K562 (cell line): ENCODE results near the gene RNPEPL1. TPM values are rescaled to one million over a fixed set of nuclear protein-coding genes. Genes with fewer than 3 reads are reported as not detected.

Experiments used
- LARP7 ChIP-seq: fragments of 450-650 bp; IDR thresholded peaks from 2 replicates; pipeline ENCODE4 v1.6.1; 2016
- SRSF1 ChIP-seq: fragments of 200-400 bp; formaldehyde crosslinking; IDR thresholded peaks from 2 replicates; pipeline ENCODE4 v1.6.1; 2017; ENCODE audit warnings: mild to moderate bottlenecking, low read depth, low read length, moderate library complexity
- TAL1 ChIP-seq: fragments of 450-650 bp; IDR thresholded peaks from 2 replicates; pipeline ENCODE4 v1.6.1; 2016; ENCODE audit warnings: mild to moderate bottlenecking
- ZFX ChIP-seq: sonication (generic); formaldehyde crosslinking; IDR thresholded peaks from 2 replicates; pipeline ENCODE4 v1.8.0; 2022; ENCODE audit warnings: mild to moderate bottlenecking, missing genetic modification reagents, moderate library complexity
- polyA plus RNA-seq, 8 experiments: library from polyadenylated mRNA; depleted of rRNA in 4 of 8; stranded (reverse) in 5 of 8; unstranded in 3 of 8; fragments of >200 nt; fragmentation: Nextera tagmentation in 2 of 8; fragmentation: Illumina TruSeq in 1 of 8; extraction: Ambion mirVana in 2 of 8; extraction: Trizol in 1 of 8; gene quantifications; 2 replicates each; pipeline versions ENCODE4 v1.2.1 to v1.2.3, GENCODE V29; 2011 to 2014; ENCODE audit warnings: inconsistent platforms in 1 of 8, missing spikeins in 1 of 8
- total RNA-seq, 7 experiments: library from RNA; depleted of rRNA in 6 of 7; stranded (reverse); fragments of >200 nt in 6 of 7; fragmentation: Illumina TruSeq in 2 of 7; extraction: Trizol in 2 of 7; gene quantifications; 2 replicates each; pipeline versions ENCODE4 v1.2.1 to v1.2.3, GENCODE V29; 2011 to 2021; ENCODE audit warnings: low replicate concordance in 1 of 7
- TF ChIP-seq, protein P1 (sequence below): fragments of 250-450 bp; sonication (Bioruptor Pico); IDR thresholded peaks from 2 replicates; pipeline ENCODE4 v1.4.0; 2020
- TF ChIP-seq, protein P2 (sequence below): fragments of 250-450 bp; sonication (Bioruptor Pico); IDR thresholded peaks from 2 replicates; pipeline ENCODE4 v1.8.0; 2022; ENCODE audit warnings: moderate library complexity, mild to moderate bottlenecking, inconsistent platforms

Gene RNPEPL1
- total and polyA plus RNA-seq, 9 of the 15 experiments (the other 6 are each of a cell fraction or from before 2014, with no cell fraction given) = 0.07 to 38.7 (median 5.6) TPM

DNA sequence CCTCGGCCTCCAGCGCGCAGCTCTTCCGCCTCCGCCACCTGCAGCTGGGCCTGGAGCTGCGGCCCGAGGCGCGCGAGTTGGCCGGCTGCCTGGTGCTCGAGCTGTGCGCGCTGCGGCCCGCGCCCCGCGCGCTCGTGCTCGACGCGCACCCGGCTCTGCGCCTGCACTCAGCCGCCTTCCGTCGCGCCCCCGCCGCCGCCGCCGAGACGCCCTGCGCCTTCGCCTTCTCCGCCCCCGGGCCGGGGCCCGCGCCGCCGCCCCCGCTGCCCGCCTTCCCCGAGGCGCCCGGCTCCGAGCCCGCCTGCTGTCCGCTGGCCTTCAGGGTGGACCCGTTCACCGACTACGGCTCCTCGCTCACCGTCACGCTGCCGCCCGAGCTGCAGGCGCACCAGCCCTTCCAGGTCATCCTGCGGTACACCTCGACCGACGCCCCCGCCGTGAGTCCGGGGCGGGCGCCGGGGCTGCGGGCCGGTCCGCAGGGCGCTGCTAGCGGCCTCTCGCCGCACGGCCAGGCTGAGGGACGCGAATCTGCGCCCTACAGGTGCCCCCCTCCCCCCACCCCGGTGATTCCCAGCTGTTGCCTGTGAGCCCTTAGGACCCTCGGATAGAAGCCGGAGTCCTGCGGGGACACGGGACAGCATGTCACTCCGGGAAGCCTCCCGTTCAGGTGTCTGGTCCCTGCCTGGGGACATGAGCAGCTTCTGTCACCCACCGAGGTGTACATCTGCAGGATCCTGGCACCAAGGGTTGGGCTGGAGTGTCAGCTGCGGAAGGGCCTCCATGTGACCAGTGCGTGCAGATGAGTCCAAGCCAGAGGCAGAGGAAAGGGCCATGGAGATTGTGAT, 616 bp downstream of the RNPEPL1 start (continued):
- TF ChIP-seq, protein P1, sequence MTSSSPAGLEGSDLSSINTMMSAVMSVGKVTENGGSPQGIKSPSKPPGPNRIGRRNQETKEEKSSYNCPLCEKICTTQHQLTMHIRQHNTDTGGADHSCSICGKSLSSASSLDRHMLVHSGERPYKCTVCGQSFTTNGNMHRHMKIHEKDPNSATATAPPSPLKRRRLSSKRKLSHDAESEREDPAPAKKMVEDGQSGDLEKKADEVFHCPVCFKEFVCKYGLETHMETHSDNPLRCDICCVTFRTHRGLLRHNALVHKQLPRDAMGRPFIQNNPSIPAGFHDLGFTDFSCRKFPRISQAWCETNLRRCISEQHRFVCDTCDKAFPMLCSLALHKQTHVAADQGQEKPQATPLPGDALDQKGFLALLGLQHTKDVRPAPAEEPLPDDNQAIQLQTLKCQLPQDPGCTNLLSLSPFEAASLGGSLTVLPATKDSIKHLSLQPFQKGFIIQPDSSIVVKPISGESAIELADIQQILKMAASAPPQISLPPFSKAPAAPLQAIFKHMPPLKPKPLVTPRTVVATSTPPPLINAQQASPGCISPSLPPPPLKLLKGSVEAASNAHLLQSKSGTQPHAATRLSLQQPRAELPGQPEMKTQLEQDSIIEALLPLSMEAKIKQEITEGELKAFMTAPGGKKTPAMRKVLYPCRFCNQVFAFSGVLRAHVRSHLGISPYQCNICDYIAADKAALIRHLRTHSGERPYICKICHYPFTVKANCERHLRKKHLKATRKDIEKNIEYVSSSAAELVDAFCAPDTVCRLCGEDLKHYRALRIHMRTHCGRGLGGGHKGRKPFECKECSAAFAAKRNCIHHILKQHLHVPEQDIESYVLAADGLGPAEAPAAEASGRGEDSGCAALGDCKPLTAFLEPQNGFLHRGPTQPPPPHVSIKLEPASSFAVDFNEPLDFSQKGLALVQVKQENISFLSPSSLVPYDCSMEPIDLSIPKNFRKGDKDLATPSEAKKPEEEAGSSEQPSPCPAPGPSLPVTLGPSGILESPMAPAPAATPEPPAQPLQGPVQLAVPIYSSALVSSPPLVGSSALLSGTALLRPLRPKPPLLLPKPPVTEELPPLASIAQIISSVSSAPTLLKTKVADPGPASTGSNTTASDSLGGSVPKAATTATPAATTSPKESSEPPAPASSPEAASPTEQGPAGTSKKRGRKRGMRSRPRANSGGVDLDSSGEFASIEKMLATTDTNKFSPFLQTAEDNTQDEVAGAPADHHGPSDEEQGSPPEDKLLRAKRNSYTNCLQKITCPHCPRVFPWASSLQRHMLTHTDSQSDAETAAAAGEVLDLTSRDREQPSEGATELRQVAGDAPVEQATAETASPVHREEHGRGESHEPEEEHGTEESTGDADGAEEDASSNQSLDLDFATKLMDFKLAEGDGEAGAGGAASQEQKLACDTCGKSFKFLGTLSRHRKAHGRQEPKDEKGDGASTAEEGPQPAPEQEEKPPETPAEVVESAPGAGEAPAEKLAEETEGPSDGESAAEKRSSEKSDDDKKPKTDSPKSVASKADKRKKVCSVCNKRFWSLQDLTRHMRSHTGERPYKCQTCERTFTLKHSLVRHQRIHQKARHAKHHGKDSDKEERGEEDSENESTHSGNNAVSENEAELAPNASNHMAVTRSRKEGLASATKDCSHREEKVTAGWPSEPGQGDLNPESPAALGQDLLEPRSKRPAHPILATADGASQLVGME (CRISPR knock-in tag) = no peak
- TF ChIP-seq LARP7 = no peak
- TF ChIP-seq, protein P2, sequence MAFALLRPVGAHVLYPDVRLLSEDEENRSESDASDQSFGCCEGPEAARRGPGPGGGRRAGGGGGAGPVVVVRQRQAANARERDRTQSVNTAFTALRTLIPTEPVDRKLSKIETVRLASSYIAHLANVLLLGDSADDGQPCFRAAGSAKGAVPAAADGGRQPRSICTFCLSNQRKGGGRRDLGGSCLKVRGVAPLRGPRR (CRISPR knock-in tag) = no peak
- TF ChIP-seq SRSF1 = no peak
- TF ChIP-seq TAL1 = no peak
- peak; percentile 19; the same call in 1 of the 2 replicates for TF ChIP-seq ZFX (CRISPR knock-in tag)
